Measurements from ENCODE around the gene TMEM271.
"Not testable (repeated sequence)": the region's sequence is repeated elsewhere in the genome, so short reads cannot be mapped to it uniquely, and the experiment has no call there.

Gene TMEM271

GRCh38 chr4:567457-568350 is 8.4 kb downstream of the TMEM271 start:
- no peaks in the 10 kb centered on the region for H3K4me1 ChIP-seq (ENCODE audit: insufficient read depth, poor library complexity, severe bottlenecking)
- no peak overlapping the region for H3K4me3 ChIP-seq (ENCODE audit: severe bottlenecking)

GRCh38 chr4:566508-567295 is 9.4 kb downstream of the TMEM271 start:
- no peak for TF ChIP-seq CTCF (IDR thresholded peaks at IDR 0.05; ENCODE audit: poor library complexity, severe bottlenecking)
- Histone ChIP-seq H3K4me1 (ENCODE audit: insufficient read depth, poor library complexity, severe bottlenecking) (no peaks in the 10 kb centered on the region), H3K36me3 (ENCODE audit: low read depth) (no peaks in the 10 kb centered on the region), H3K4me3 (ENCODE audit: severe bottlenecking) (no peak overlapping the region), H3K9me3 (ENCODE audit: severe bottlenecking) (no peaks in the 10 kb centered on the region), H3K27me3 (ENCODE audit: insufficient read depth, poor library complexity, severe bottlenecking) (no peaks in the 10 kb centered on the region), H3K27ac (ENCODE audit: poor library complexity, severe bottlenecking) (no peak overlapping the region)
- DNase-seq (ENCODE audit: low spot score), result no peak
- no peak for ATAC-seq (ENCODE audit: low read depth)

More at GRCh38 chr4:567457-568350, 8.4 kb downstream of the TMEM271 start:
- no peaks in the 10 kb centered on the region for H3K9me3 ChIP-seq (ENCODE audit: severe bottlenecking)
- DNase-seq (ENCODE audit: low spot score) (no peak), ATAC-seq (ENCODE audit: low read depth) (no peak)
- no peaks in the 10 kb centered on the region for H3K36me3 ChIP-seq (ENCODE audit: low read depth)
- no peak for TF ChIP-seq CTCF (IDR thresholded peaks at IDR 0.05; ENCODE audit: poor library complexity, severe bottlenecking)
- H3K27me3 ChIP-seq (ENCODE audit: insufficient read depth, poor library complexity, severe bottlenecking), result peaks cover 3% of the 10 kb centered on the region
- no peak overlapping the region for H3K27ac ChIP-seq (ENCODE audit: poor library complexity, severe bottlenecking)

GRCh38 chr4:566035-566434 is 10.1 kb downstream of the TMEM271 start:
- no peak overlapping the region for H3K4me3 ChIP-seq (ENCODE audit: severe bottlenecking)
- H3K36me3 ChIP-seq (ENCODE audit: low read depth), result no peaks in the 10 kb centered on the region
- no peaks in the 10 kb centered on the region for H3K4me1 ChIP-seq (ENCODE audit: insufficient read depth, poor library complexity, severe bottlenecking)
- no peak for TF ChIP-seq CTCF (IDR thresholded peaks at IDR 0.05; ENCODE audit: poor library complexity, severe bottlenecking)
- ATAC-seq (ENCODE audit: low read depth) (no peak), DNase-seq (ENCODE audit: low spot score) (no peak)
- no peaks in the 10 kb centered on the region for H3K27me3 ChIP-seq (ENCODE audit: insufficient read depth, poor library complexity, severe bottlenecking)
- H3K9me3 ChIP-seq (ENCODE audit: severe bottlenecking), result no peaks in the 10 kb centered on the region
- no peak overlapping the region for H3K27ac ChIP-seq (ENCODE audit: poor library complexity, severe bottlenecking)

- H3K4me1 ChIP-seq (ENCODE audit: insufficient read depth, poor library complexity, severe bottlenecking); H3K9me3 ChIP-seq (ENCODE audit: severe bottlenecking); H3K36me3 ChIP-seq (ENCODE audit: low read depth); ATAC-seq (ENCODE audit: low read depth); H3K27ac ChIP-seq (ENCODE audit: poor library complexity, severe bottlenecking); H3K27me3 ChIP-seq (ENCODE audit: insufficient read depth, poor library complexity, severe bottlenecking); DNase-seq (ENCODE audit: low spot score); H3K4me3 ChIP-seq (ENCODE audit: severe bottlenecking): not testable (repeated sequence)
Observed at GRCh38 chr4:565614-566013, 10.5 kb downstream of the TMEM271 start.

GRCh38 chr4:562458-562857 is 13.6 kb downstream of the TMEM271 start:
- not testable (repeated sequence) for H3K36me3 ChIP-seq (ENCODE audit: low read depth); H3K9me3 ChIP-seq (ENCODE audit: severe bottlenecking); H3K27me3 ChIP-seq (ENCODE audit: insufficient read depth, poor library complexity, severe bottlenecking); H3K27ac ChIP-seq (ENCODE audit: poor library complexity, severe bottlenecking); ATAC-seq (ENCODE audit: low read depth); DNase-seq (ENCODE audit: low spot score); H3K4me3 ChIP-seq (ENCODE audit: severe bottlenecking); H3K4me1 ChIP-seq (ENCODE audit: insufficient read depth, poor library complexity, severe bottlenecking)

Data from RWPE2 (cell line).